NCI-H526 (cell line): ENCODE results near the gene COQ9.

Experiments used
- DNase-seq, 2 experiments: peaks; one replicate each; lab custom pipeline; 2025; lab: John Stamatoyannopoulos, UW

COQ9 gene

GRCh38 chr16:57471852-57472664, 24.8 kb downstream of the COQ9 start:
- DNase-seq, result no peak

- DNase-seq, result no peak
Observed at GRCh38 chr16:57472665-57473060, 25.4 kb downstream of the COQ9 start.

- no peak for DNase-seq
Observed at GRCh38 chr16:57473176-57473840, 26.0 kb downstream of the COQ9 start.

- no peak for DNase-seq
Observed at GRCh38 chr16:57473906-57474305, 26.6 kb downstream of the COQ9 start.

GRCh38 chr16:57474671-57475661, 27.7 kb downstream of the COQ9 start:
- no peak for DNase-seq

- DNase-seq, result peak in 1 of 2 experiments; percentile 61
Observed at GRCh38 chr16:57475711-57476339, 28.5 kb downstream of the COQ9 start.

GRCh38 chr16:57476546-57477410, 29.5 kb downstream of the COQ9 start:
- DNase-seq, result peak in 1 of 2 experiments; percentile 9

GRCh38 chr16:57477531-57478202, 30.4 kb downstream of the COQ9 start:
- no peak for DNase-seq

DNA sequence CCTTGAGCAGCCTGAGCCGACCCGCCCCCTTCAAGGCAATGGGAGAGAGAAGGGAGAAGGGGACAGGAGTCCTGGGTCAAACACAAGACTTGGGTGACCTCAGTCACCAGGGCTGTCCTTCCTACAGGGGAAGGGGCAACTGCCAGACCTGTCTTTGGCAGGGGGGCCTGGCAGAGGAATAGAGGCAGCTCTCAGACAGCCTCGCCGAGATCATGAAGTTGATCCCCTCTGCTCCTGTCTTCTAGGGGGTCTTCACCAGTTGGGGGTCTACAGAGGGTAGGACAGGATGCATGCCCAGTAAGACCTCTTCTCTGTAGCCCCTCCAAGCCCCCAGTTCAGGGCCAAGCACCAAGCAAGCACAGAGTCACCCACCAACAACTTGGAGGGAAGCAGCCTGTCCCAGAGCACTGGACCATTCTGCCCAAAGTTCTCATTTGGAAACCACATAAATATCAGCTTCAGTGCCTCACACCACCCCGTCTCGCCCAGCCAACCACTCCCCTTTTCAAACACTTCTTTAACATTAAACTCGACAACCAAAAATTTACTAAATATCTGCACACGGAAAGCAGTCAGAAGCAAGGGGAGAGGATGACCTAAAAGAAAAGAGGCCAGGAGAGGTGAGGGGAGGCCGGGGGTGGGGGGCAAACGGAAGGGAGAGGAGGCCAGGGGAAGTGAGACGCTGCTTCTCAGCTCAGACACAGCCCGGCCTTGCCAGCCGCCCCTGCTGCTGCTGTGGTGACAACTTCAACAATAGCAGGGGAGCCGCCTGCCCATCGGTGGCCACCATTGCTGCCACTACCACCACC, 31.3 kb downstream of the COQ9 start:
- no peak for DNase-seq

GRCh38 chr16:57479205-57479975, 32.1 kb downstream of the COQ9 start:
- peak; percentile 39 to 69 for DNase-seq

GRCh38 chr16:57479976-57480753, 32.9 kb downstream of the COQ9 start:
- DNase-seq, result peak in 1 of 2 experiments; percentile 9

- no peak for DNase-seq
Observed at GRCh38 chr16:57480754-57481230, 33.5 kb downstream of the COQ9 start.

- DNase-seq, result no peak
Observed at GRCh38 chr16:57481421-57481820, 34.1 kb downstream of the COQ9 start.

- DNase-seq, result no peak
Observed at GRCh38 chr16:57482845-57483545, 35.7 kb downstream of the COQ9 start.

DNA sequence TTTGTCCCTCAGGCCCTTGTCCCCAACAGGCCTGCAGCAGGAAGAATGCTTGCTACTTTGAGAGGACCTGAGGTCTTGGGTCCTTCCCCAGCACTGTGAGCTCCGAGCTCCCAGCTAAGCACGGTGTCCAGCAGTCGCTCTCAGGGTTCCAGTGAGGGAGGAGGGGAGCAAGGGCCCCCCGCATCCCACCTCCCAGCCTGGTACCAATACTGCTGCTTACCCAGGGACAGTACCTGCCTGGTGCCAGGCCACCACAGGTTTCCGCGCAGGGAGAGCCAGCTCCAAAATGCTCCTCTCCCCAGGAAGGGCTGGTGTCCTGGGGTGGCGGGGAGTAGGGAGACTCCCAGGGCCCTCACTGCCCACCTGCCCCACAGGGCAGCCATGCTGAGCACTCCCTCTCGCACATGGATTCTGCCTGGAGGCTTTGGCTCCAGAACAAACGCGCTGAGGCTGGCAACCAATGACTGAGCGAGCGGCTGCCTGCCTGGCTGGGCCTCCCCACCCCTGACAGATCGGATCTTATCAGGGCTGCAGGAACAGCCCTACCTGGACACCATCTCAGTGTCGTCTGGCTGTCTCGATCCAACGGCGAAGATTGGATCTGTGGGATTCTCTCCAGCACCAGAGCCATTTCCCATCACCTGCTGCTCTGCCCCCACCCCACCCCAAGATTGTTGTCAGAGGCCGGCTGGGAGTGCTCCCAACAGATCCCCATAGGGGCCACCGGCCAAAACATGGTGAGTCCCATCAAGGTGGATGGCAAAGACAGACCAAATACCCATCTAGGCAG, 36.6 kb downstream of the COQ9 start:
- DNase-seq, result no peak

DNA sequence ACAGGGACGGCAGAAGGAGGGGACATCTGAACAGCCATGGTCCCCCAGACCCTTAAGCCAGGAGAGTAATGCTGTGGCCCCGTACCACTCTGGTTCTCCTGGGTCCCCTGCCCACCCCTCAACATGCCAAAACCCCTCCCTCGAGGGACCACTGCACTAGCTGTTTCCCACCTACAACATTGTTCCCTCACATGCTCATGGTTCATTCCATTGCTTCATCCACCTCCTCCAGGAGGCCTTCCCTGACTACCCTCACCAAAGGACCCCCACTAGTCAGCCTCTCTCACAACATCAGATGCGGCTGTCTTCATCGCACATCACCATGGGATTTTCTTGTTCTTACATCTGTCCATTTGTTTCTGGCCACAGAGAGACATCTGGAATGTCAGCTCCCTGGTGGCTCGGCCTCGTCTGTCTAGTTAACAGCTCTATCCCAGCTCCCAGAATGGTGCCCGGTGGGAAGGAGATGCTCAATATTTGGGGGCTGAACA, 37.3 kb downstream of the COQ9 start:
- no peak for DNase-seq
